ENCODE measurements around the gene MAPRE3.

The MAPRE3 gene

GRCh38 chr2:27038631-27039339, 68.3 kb downstream of the MAPRE3 start:
- no peak for DNase-seq (ENCODE audit: low read depth in 2 of 3, low spot score in 2 of 3)

- DNase-seq (ENCODE audit: low read depth in 2 of 3, low spot score in 2 of 3): no peak
These were observed 69.0 kb downstream of the MAPRE3 start for GRCh38 chr2:27039426-27039825.

DNA sequence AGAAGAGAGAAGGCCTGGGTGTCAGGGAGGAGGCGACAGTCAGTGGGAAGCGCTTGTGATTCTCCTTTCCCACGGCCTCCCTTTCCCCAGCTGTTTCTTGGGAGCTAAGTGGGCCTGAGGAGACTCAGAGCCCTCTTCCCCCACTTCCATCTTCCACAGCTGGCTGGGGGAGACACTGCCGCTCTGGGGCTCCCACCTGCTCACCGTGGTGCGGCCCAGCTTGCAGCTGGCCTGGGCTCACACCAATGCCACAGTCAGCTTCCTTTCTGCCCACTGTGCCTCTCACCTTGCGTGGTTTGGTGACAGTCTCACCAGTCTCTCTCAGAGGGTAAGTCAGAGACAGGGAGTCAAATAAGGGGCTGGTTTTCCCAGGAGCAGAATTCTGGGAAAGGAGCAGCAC, 69.4 kb downstream of the MAPRE3 start:
- no peak for DNase-seq (ENCODE audit: low read depth in 2 of 3, low spot score in 2 of 3)

DNA sequence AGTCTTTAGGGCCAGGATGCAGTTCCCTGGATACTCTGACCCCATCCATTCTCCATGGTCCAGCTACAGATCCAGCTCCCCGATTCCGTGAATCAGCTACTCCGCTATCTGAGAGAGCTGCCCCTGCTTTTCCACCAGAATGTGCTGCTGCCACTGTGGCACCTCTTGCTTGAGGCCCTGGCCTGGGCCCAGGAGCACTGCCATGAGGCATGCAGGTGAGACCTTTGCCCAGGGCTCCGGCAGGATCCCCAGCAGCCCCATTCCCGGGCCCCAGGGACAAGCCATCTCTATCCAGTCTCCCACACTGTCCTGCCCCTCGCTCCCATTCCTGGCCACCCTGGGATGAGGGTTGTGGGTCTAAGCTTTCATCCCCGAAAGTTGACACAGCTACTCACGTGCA, 69.8 kb downstream of the MAPRE3 start:
- DNase-seq (ENCODE audit: low read depth in 2 of 3, low spot score in 2 of 3): no peak

- no peak for DNase-seq (ENCODE audit: low read depth in 2 of 3, low spot score in 2 of 3)
These were observed 71.3 kb downstream of the MAPRE3 start for GRCh38 chr2:27041752-27042151.

GRCh38 chr2:27042159-27042661, 71.8 kb downstream of the MAPRE3 start:
- DNase-seq (ENCODE audit: low read depth in 2 of 3, low spot score in 2 of 3): no peak

GRCh38 chr2:27042985-27043634, 72.7 kb downstream of the MAPRE3 start:
- DNase-seq (ENCODE audit: low read depth in 2 of 3, low spot score in 2 of 3): no peak

DNA sequence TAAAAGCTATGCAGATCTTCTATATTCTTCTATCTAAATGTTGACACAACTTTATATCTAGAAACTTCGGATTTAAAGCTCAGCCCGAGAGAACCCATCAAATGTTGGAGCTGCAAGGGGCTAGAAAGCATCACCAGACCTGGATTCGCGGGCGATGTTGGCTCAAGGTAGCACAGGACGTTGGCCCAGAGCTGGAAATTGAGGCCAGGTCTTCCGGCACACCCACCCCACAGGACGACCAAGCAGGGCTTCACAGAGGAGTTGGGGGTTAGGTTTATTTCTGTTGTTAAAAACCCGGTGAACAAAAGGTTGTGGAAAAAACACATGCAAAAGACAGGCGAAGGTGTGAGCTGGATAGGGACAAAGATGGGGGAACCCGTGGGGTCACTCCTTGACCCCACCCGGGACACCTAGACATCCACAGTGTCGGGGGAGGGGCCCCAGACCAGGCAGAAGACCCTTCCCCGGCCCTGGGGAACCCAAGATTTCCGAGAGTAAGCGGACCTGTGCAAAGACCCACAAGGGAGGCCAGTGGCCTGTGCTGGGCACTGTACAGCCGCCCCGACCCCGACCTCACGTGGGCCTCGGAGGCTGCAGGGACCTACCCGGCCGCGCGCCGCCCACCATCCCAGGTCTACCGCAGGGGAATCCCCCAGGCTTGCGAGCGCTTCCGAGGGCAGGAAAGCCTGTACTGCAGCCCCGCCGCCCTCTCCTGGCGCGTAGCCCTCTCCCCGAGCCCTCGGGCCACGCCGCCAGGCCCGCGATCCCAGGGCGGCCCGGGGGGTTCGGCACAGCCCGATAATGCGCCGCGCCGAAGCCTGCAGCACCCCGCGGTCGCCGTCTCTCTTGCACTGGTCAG, 79.2 kb downstream of the MAPRE3 start:
- DNase-seq (ENCODE audit: low read depth in 2 of 3, low spot score in 2 of 3): peak; percentile 53 to 61 (median 59)

DNA sequence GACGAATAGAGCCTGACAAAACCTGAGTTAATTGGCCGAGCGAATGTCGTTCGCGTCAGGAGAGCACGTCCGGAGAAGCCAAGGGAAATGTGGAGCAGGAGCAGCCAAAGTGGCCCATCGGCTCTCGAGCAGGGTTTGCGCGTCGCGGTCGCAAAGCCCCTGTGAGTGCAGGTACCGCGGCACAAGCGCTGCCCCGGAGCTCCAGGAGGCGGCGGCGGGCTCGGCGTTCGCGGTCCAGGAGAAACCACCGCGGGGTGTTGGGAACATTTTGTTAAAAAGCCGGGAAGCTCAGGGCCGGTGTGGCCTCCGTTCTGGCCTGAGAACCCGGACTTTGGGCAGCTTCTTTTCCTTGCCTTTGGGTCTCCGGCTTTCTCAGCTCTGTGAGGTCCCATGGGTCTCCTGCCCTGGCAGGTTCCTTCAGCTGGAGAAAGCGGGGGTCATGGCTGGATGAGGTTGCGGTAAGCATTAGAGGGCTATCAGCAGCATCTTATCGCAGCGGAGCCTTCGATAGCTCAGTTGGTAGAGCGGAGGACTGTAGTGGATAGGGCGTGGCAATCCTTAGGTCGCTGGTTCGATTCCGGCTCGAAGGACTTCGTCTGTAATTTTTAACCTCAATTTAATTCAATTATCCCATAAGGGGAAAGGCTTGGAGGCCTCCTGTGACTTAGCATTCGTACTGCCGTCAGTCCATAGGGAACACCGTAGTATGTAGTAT, 80.0 kb downstream of the MAPRE3 start:
- DNase-seq (ENCODE audit: low read depth in 2 of 3, low spot score in 2 of 3): peak; percentile 85 to 98 (median 97)

DNA sequence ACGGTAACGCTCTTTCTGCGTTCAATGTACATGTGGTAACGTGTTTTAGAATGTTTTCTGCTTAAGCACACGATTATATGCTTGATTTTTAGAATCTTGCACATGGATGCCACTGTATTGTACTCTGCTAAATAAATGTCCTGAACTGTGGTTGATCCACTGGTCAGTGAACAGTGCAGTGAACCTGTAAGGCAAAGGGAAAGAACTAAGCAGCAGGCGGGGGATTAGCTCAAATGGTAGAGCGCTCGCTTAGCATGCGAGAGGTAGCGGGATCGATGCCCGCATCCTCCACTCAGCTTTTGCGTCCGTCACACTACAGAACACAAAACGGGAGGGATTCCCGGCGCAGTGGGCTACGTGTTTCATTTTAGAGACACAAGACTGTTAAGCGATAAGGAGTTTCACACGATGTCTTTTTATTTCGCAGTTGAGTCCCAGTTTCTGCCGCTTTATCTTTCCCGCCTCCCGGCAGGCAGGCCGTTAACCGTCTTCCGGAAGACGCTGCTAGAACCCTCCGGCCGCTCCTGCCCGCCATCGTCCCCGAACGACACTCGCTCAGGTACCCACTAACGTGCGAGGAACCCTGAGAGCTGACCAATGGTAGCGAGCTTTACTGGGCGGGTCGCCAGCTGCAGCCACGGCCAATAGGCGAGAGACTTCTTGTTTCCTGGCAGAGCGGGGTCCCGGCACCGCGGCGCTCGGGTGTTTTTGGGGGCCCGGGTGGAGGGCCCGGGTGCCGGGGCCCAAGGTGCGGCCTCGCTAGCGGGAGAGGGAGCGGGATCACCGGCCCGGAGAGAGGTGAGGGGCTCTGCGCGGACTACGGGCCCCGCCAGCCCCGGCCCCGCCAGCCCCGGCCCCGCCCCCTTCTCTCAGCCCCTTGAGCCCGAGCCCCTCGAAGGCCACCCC, 80.8 kb downstream of the MAPRE3 start, which contains the start of gene AGBL5:
Gene AGBL5 (plus strand): TSS at position 673 of the 906 bp plus-strand sequence. CDS start 1,291 bp downstream, outside the sequence.
- DNase-seq (ENCODE audit: low read depth in 2 of 3, low spot score in 2 of 3): peak; percentile 89 to 100 (median 93)

- DNase-seq (ENCODE audit: low read depth in 2 of 3, low spot score in 2 of 3): peak in 2 of 3 experiments; percentile 18 to 27
These were observed 81.6 kb downstream of the MAPRE3 start for GRCh38 chr2:27051902-27052645.

- DNase-seq (ENCODE audit: low read depth in 2 of 3, low spot score in 2 of 3): no peak
These were observed 82.9 kb downstream of the MAPRE3 start for GRCh38 chr2:27053321-27053720.

DNA sequence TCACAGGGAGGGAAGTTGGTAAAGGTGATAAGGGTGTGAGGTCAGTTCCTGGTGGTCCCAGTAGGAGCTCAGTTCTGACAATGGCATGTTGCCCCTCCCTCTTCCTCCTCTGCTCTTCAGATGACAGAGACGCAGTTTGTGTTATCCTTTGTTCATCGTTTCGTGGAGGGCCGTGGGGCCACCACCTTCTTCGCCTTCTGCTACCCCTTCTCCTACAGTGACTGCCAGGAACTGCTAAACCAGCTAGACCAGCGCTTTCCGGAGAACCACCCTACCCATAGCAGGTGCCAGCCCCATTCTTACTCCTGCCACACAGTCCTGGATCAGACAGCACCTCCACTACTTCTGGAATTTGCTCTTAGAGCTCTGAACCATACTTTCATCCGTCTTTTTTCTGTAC, 83.3 kb downstream of the MAPRE3 start:
- DNase-seq (ENCODE audit: low read depth in 2 of 3, low spot score in 2 of 3): no peak

- no peak for DNase-seq (ENCODE audit: low read depth in 2 of 3, low spot score in 2 of 3)
These were observed 84.3 kb downstream of the MAPRE3 start for GRCh38 chr2:27054721-27055120.

DNA sequence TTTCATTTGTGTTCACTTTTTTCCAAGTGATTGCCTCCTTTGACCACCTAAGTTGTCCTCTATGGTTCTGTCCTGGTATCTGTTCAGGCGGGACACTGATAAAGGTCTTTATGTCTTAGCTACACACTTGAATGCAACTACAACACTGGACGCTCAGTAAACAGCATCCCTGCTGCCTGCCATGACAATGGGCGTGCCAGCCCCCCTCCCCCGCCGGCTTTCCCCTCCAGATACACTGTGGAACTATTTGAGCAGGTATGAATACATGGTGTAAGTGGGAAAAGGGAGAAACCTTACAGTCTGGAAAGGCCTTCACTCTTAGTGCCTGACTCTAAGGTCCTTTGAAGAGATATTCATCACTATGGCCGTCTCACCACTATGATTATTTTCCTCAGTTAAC, 86.7 kb downstream of the MAPRE3 start:
- DNase-seq (ENCODE audit: low read depth in 2 of 3, low spot score in 2 of 3): no peak

DNA sequence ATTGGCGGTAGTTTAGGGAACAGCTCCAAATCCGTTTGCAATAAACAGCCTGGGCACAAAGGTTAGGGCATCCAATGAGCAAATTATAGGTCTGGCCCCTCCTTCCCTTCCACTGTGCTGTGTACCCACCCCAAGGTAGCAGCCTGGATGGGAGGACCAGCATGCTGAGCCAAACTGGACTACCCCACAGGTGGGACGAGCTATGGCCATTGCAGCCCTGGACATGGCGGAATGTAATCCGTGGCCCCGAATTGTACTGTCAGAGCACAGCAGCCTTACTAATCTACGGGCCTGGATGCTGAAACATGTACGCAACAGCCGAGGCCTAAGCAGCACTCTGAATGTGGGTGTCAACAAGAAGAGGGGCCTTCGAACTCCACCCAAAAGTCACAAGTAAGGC, 87.8 kb downstream of the MAPRE3 start:
- DNase-seq (ENCODE audit: low read depth in 2 of 3, low spot score in 2 of 3): no peak

DNA sequence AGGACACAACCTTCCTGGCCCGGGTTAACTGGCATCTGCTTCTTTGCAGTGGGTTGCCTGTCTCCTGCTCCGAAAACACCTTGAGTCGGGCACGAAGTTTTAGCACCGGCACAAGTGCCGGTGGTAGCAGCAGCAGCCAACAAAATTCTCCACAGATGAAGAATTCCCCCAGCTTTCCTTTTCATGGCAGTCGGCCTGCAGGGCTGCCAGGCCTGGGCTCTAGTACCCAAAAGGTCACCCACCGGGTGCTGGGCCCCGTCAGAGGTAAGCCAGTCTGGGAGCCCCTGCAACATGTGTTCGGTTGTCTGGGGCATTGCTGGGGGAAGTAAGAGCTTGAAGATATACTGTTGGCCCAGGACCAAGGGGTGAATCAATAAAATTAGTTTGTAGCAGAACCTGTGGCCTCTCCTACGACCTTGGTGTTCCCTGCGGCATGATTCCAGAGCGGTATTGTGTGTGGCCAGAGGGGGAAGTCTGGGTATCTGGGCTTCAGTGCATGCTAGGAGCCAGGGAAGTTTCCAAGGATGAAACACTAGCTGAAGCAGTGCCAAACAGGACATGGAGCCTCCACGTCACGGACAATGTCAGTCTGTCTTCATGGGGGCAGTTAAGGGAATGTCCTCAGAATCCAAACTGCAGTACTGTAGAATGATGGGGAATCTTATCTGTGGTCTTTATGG, 88.8 kb downstream of the MAPRE3 start:
- no peak for DNase-seq (ENCODE audit: low read depth in 2 of 3, low spot score in 2 of 3)

- DNase-seq (ENCODE audit: low read depth in 2 of 3, low spot score in 2 of 3): no peak
These were observed 89.9 kb downstream of the MAPRE3 start for GRCh38 chr2:27060323-27060722.

GRCh38 chr2:27065128-27065527, 94.7 kb downstream of the MAPRE3 start:
- no peak for DNase-seq (ENCODE audit: low read depth in 2 of 3, low spot score in 2 of 3)

Measured in activated CD8-positive, alpha-beta memory T cell treated with anti-CD3 and anti-CD28 coated beads for 48 hours (primary cell).